WTC11 (cell line): Measurements from ENCODE around the gene PLCD4. TPM values are rescaled to one million over a fixed set of nuclear protein-coding genes. Genes with fewer than 3 reads are reported as not detected.

ENCODE experiments used
- ATAC-seq: fragments of 200-7000 bp; cut with Tn5 transposase; 2 replicates; pipeline ENCODE4 v1.10.0; 2021; ENCODE audit warnings: mild to moderate bottlenecking, moderate library complexity
- CTCF ChIA-PET: fragments of 300-600 bp; sonication (Branson Sonifier 250); formaldehyde crosslinking; loops from one replicate; lab custom pipeline; 2021; ENCODE audit warnings: antibody characterized with exemption; lab: Charles Lee
- POLR2A ChIA-PET: fragments of 350-600 bp; sonication (Branson Sonifier 250); formaldehyde crosslinking; loops from one replicate; lab custom pipeline; 2021; ENCODE audit warnings: antibody characterized with exemption; lab: Charles Lee
- DNase-seq: peaks from one replicate; pipeline ENCODE4 v3.0.0; 2021; ENCODE audit warnings: low spot score
- H3K27ac Mint-ChIP-seq: 2 replicates; pipeline ENCODE4 v1.8.0; 2021; ENCODE audit warnings: mixed read lengths
- H3K27me3 Mint-ChIP-seq: 2 replicates; pipeline ENCODE4 v1.8.0; 2021; ENCODE audit warnings: low read depth, mild to moderate bottlenecking, moderate library complexity, mixed read lengths
- H3K36me3 Mint-ChIP-seq: 2 replicates; pipeline ENCODE4 v1.8.0; 2021; ENCODE audit warnings: mixed read lengths
- H3K4me1 Mint-ChIP-seq: 2 replicates; pipeline ENCODE4 v1.8.0; 2022; ENCODE audit warnings: mixed read lengths
- H3K4me3 Mint-ChIP-seq: 2 replicates; pipeline ENCODE4 v1.8.0; 2021; ENCODE audit warnings: mild to moderate bottlenecking, moderate library complexity, mixed read lengths
- H3K9me3 Mint-ChIP-seq: 2 replicates; pipeline ENCODE4 v1.8.0; 2021; ENCODE audit warnings: mixed read lengths
- AFF4 ChIP-seq: sonication (generic); formaldehyde crosslinking; IDR thresholded peaks from 2 replicates; pipeline ENCODE4 v1.8.1; 2023; ENCODE audit warnings: mild to moderate bottlenecking, missing genetic modification reagents, borderline replicate concordance
- ATF1 ChIP-seq: sonication (generic); formaldehyde crosslinking; IDR thresholded peaks from 2 replicates; pipeline ENCODE4 v1.8.1; 2023; ENCODE audit warnings: mild to moderate bottlenecking, moderate library complexity, missing genetic modification reagents
- FOXP1 ChIP-seq: sonication (generic); formaldehyde crosslinking; IDR thresholded peaks from 2 replicates; pipeline ENCODE4 v1.8.0; 2022; ENCODE audit warnings: missing genetic modification reagents, mild to moderate bottlenecking, moderate library complexity, borderline replicate concordance
- GABPB1 ChIP-seq: sonication (generic); formaldehyde crosslinking; IDR thresholded peaks from 2 replicates; pipeline ENCODE4 v1.8.1; 2023; ENCODE audit warnings: mild to moderate bottlenecking, missing genetic modification reagents
- NFYB ChIP-seq: sonication (generic); formaldehyde crosslinking; conservative IDR thresholded peaks from 2 replicates; pipeline ENCODE4 v1.8.0; 2022; ENCODE audit warnings: low read depth, missing genetic modification reagents
- PRRX2 ChIP-seq: fragments of 250-450 bp; sonication (Bioruptor Pico); IDR thresholded peaks from 2 replicates; pipeline ENCODE4 v1.8.0; 2021; ENCODE audit warnings: mild to moderate bottlenecking
- SMAD4 ChIP-seq: sonication (generic); formaldehyde crosslinking; IDR thresholded peaks from 2 replicates; pipeline ENCODE4 v1.8.0; 2022; ENCODE audit warnings: mild to moderate bottlenecking, missing genetic modification reagents
- STAT6 ChIP-seq: sonication (generic); formaldehyde crosslinking; conservative IDR thresholded peaks from 2 replicates; pipeline ENCODE4 v1.8.1; 2023; ENCODE audit warnings: mild to moderate bottlenecking, low read depth, missing genetic modification reagents, moderate library complexity
- TEAD1 ChIP-seq: sonication (generic); formaldehyde crosslinking; IDR thresholded peaks from 2 replicates; pipeline ENCODE4 v1.8.0; 2022; ENCODE audit warnings: mild to moderate bottlenecking, missing genetic modification reagents
- ZNF219 ChIP-seq: sonication (generic); formaldehyde crosslinking; IDR thresholded peaks from 2 replicates; pipeline ENCODE4 v1.8.0; 2023; ENCODE audit warnings: missing genetic modification reagents, mild to moderate bottlenecking, borderline replicate concordance
- ZNF263 ChIP-seq: sonication (generic); formaldehyde crosslinking; IDR thresholded peaks from 2 replicates; pipeline ENCODE4 v1.8.1; 2022; ENCODE audit warnings: low read depth, mild to moderate bottlenecking, moderate library complexity, missing genetic modification reagents
- ZNF425 ChIP-seq: fragments of 250-450 bp; sonication (Bioruptor Pico); conservative IDR thresholded peaks from 2 replicates; pipeline ENCODE4 v1.9.0; 2021; ENCODE audit warnings: mild to moderate bottlenecking
- total RNA-seq: library from RNA; stranded (reverse); gene quantifications from 3 replicates; pipeline ENCODE4 v1.2.3, GENCODE V29; 2021

PLCD4 gene
- total RNA-seq, 1 experiment from 2014 or later, result 0.28 TPM

GRCh38 chr2:218564056-218564455 lies 43.6 kb upstream of the PLCD4 start:
- TF ChIP-seq ZNF263, result no peak
- no peak for TF ChIP-seq GABPB1 (CRISPR knock-in tag)
- TF ChIP-seq TEAD1 (CRISPR knock-in tag), result no peak
- ATAC-seq (no peak), DNase-seq (no peak)
- Mint-ChIP-seq H3K27me3 (no peaks in the 10 kb centered on the region), H3K9me3 (no peaks in the 10 kb centered on the region), H3K27ac (no peak overlapping the region; the same call in 1 of the 2 replicates), H3K4me1 (peaks cover 17% of the 10 kb centered on the region), H3K4me3 (no peak overlapping the region), H3K36me3 (peaks cover 37% of the 10 kb centered on the region)
- ChIA-PET POLR2A (no interaction called here), CTCF (no interaction called here)

GRCh38 chr2:218566296-218566695 lies 41.4 kb upstream of the PLCD4 start:
- H3K27me3 Mint-ChIP-seq, result no peaks in the 10 kb centered on the region

GRCh38 chr2:218567797-218568189 lies 39.9 kb upstream of the PLCD4 start:
- TF ChIP-seq ATF1 (CRISPR knock-in tag), result no peak
- Mint-ChIP-seq H3K27me3 (no peaks in the 10 kb centered on the region), H3K36me3 (peaks cover 10% of the 10 kb centered on the region), H3K27ac (peak overlapping the region; percentile 90), H3K9me3 (no peaks in the 10 kb centered on the region), H3K4me1 (peaks cover 33% of the 10 kb centered on the region), H3K4me3 (peak overlapping the region; percentile 86)
- ATAC-seq (peak; percentile 57), DNase-seq (no peak)
- ChIA-PET CTCF (interaction anchor here (0.6 kb wide), 1 partner anchor 172 kb away, joined by 5 read pairs; no protein-coding TSS in a partner anchor), POLR2A (interaction anchor here (0.8 kb wide), 1 partner anchor 105 kb away, joined by 3 read pairs; no protein-coding TSS in a partner anchor)

More at GRCh38 chr2:218566296-218566695, 41.4 kb upstream of the PLCD4 start:
- peaks cover 16% of the 10 kb centered on the region for H3K36me3 Mint-ChIP-seq
- H3K27ac Mint-ChIP-seq, result peak overlapping the region; percentile 69; the same call in 1 of the 2 replicates
- CTCF ChIA-PET, result no interaction called here
- H3K4me1 Mint-ChIP-seq, result peaks cover 33% of the 10 kb centered on the region
- ATAC-seq (no peak), DNase-seq (no peak)
- peak overlapping the region; percentile 86; the same call in 1 of the 2 replicates for H3K4me3 Mint-ChIP-seq
- TF ChIP-seq STAT6 (CRISPR knock-in tag), result no peak
- TF ChIP-seq AFF4 (CRISPR knock-in tag), result no peak
- no peaks in the 10 kb centered on the region for H3K9me3 Mint-ChIP-seq
- POLR2A ChIA-PET, result no interaction called here

- H3K4me3 Mint-ChIP-seq, result peak within 1 kb of the TSS; percentile 86
- peak within 1 kb of the TSS; percentile 97 for H3K27ac Mint-ChIP-seq
- peaks cover 10% of the 10 kb centered on the region for H3K36me3 Mint-ChIP-seq
- H3K9me3 Mint-ChIP-seq, result no peaks in the 10 kb centered on the region
- DNase-seq (peak; percentile 100), ATAC-seq (peak; percentile 91)
- ChIA-PET POLR2A (interaction anchor here (0.8 kb wide), 1 partner anchor 104 kb away, joined by 3 read pairs; no protein-coding TSS in a partner anchor), CTCF (interaction anchor here (0.6 kb wide), 1 partner anchor 172 kb away, joined by 5 read pairs; no protein-coding TSS in a partner anchor)
- H3K27me3 Mint-ChIP-seq, result no peaks in the 10 kb centered on the region
- H3K4me1 Mint-ChIP-seq, result peaks cover 33% of the 10 kb centered on the region
- no peak for TF ChIP-seq SMAD4 (CRISPR knock-in tag)
- TF ChIP-seq PRRX2 (CRISPR knock-in tag), result no peak
- no peak; the same call in 1 of the 2 replicates for TF ChIP-seq FOXP1 (CRISPR knock-in tag)
- no peak for TF ChIP-seq ZNF425 (CRISPR knock-in tag)
- 0 out of 2 replicates have a peak, but pooled peaks have one; percentile 33 for TF ChIP-seq ZNF219
- TF ChIP-seq AFF4 (CRISPR knock-in tag), result peak; percentile 96; the same call in 1 of the 2 replicates
- peak; percentile 23; the same call in 1 of the 2 replicates for TF ChIP-seq NFYB
Observed at GRCh38 chr2:218568190-218569037, 39.3 kb upstream of the PLCD4 start, which contains the start of the genes CNOT9 and USP37. CNOT9 (plus strand) TSS chr2:218568839; CDS start chr2:218568955, 116 bp downstream. USP37 (minus strand) TSS chr2:218568351; CDS start chr2:218558653, 9,698 bp downstream.
